ENCODE data around the gene GRIP2.

DNA sequence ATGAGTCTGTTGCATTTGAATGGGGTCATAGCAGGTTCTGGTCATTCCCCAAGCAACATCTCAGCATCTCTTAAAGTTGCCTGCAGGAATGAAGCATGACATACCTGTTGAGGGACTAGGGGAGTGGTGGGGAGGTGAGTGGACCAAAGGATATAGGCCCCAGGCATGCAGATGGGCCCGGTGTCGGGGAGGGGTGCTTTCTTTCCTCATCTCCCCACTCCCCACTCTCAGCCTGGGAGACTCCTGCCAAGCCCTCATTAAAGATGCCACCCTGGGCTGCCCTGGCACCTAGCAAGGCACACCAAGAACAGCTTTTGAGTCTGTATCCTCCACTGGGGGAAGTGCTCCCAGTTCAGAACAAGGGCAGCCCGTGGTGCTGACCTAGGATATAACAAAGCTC lies 54.2 kb downstream of the GRIP2 start:
- TF ChIP-seq BCL11A (tag by site-specific recombination; IDR thresholded peaks at IDR 0.05; ENCODE audit: low read depth) (no peak), ZNF596 (tag by site-specific recombination; IDR thresholded peaks at IDR 0.05) (no peak), ZNF184 (tag by site-specific recombination; IDR thresholded peaks at IDR 0.05) (no peak), ZNF777 (tag by site-specific recombination; IDR thresholded peaks at IDR 0.05; ENCODE audit: borderline replicate concordance) (no peak), BCL11B (tag by site-specific recombination; IDR thresholded peaks at IDR 0.05; ENCODE audit: low read depth) (no peak), ZFP37 (tag by site-specific recombination; IDR thresholded peaks at IDR 0.05) (no peak), SCRT1 (tag by site-specific recombination; IDR thresholded peaks at IDR 0.05; ENCODE audit: borderline replicate concordance) (no peak), ZNF24 (tag by site-specific recombination; IDR thresholded peaks at IDR 0.05) (no peak), ZNF138 (tag by site-specific recombination; IDR thresholded peaks at IDR 0.05; ENCODE audit: borderline replicate concordance) (no peak), MEIS1 (CRISPR knock-in tag; IDR thresholded peaks at IDR 0.05; ENCODE audit: borderline replicate concordance) (no peak), ZNF560 (tag by site-specific recombination; IDR thresholded peaks at IDR 0.05; ENCODE audit: borderline replicate concordance) (no peak)
- TF ChIP-seq, protein P1, sequence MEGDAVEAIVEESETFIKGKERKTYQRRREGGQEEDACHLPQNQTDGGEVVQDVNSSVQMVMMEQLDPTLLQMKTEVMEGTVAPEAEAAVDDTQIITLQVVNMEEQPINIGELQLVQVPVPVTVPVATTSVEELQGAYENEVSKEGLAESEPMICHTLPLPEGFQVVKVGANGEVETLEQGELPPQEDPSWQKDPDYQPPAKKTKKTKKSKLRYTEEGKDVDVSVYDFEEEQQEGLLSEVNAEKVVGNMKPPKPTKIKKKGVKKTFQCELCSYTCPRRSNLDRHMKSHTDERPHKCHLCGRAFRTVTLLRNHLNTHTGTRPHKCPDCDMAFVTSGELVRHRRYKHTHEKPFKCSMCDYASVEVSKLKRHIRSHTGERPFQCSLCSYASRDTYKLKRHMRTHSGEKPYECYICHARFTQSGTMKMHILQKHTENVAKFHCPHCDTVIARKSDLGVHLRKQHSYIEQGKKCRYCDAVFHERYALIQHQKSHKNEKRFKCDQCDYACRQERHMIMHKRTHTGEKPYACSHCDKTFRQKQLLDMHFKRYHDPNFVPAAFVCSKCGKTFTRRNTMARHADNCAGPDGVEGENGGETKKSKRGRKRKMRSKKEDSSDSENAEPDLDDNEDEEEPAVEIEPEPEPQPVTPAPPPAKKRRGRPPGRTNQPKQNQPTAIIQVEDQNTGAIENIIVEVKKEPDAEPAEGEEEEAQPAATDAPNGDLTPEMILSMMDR (tag by site-specific recombination; IDR thresholded peaks at IDR 0.05): no peak
- TF ChIP-seq, protein P2, sequence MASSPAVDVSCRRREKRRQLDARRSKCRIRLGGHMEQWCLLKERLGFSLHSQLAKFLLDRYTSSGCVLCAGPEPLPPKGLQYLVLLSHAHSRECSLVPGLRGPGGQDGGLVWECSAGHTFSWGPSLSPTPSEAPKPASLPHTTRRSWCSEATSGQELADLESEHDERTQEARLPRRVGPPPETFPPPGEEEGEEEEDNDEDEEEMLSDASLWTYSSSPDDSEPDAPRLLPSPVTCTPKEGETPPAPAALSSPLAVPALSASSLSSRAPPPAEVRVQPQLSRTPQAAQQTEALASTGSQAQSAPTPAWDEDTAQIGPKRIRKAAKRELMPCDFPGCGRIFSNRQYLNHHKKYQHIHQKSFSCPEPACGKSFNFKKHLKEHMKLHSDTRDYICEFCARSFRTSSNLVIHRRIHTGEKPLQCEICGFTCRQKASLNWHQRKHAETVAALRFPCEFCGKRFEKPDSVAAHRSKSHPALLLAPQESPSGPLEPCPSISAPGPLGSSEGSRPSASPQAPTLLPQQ (tag by site-specific recombination; IDR thresholded peaks at IDR 0.05): no peak
- TF ChIP-seq, protein P3, sequence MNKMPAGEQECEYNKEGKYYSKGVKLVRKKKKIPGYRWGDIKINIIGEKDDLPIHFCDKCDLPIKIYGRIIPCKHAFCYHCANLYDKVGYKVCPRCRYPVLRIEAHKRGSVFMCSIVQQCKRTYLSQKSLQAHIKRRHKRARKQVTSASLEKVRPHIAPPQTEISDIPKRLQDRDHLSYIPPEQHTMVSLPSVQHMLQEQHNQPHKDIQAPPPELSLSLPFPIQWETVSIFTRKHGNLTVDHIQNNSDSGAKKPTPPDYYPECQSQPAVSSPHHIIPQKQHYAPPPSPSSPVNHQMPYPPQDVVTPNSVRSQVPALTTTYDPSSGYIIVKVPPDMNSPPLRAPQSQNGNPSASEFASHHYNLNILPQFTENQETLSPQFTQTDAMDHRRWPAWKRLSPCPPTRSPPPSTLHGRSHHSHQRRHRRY (tag by site-specific recombination; IDR thresholded peaks at IDR 0.05): no peak
